Stimulated activated CD4-positive, alpha-beta T cell treated with anti-CD3 and anti-CD28 coated beads, Interleukin-15, amount 100 ng/mL, for 24 hours (primary cell): ENCODE measurements around the gene TYRP1.
"Not testable (repeated sequence)": the region's sequence is repeated elsewhere in the genome, so short reads cannot be mapped to it uniquely, and the experiment has no call there.

Source experiments
- DNase-seq: peaks from one replicate; pipeline ENCODE4 v3.0.0-alpha.2; 2020

Gene TYRP1

DNA sequence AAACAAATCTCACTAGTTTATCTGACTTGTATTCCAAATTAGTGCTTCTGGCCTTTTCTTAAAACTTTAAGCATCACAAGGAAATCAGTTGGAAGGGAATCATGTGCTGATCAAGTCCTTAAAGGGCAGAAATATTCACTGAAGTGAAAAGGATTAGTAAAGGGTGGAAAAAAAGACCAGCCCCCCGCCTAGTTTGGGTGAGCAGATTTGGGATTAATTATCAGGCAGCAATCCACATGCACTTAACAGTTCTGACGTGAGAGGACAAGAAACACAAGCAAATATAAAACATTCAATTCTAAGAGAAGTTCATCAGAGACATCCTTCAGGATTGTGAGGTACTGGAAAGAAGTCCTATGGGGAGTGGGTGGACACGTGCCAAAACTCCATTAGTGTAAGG, at the start of gene TYRP1:
TSS of gene TYRP1 (plus strand) at position 245 of the 400 bp plus-strand sequence. CDS start 612 bp downstream, outside the sequence.
- no peak for DNase-seq

- no peak for DNase-seq
Measured at GRCh38 chr9:12643686-12644085, 49.5 kb upstream of the TYRP1 start.

- no peak for DNase-seq
Measured at GRCh38 chr9:12648925-12649324, 44.3 kb upstream of the TYRP1 start.

- no peak for DNase-seq
Measured at GRCh38 chr9:12651125-12651524, 42.1 kb upstream of the TYRP1 start.

- no peak for DNase-seq
Measured at GRCh38 chr9:12652973-12653372, 40.2 kb upstream of the TYRP1 start.

GRCh38 chr9:12656803-12657202, 36.4 kb upstream of the TYRP1 start:
- no peak for DNase-seq

DNA sequence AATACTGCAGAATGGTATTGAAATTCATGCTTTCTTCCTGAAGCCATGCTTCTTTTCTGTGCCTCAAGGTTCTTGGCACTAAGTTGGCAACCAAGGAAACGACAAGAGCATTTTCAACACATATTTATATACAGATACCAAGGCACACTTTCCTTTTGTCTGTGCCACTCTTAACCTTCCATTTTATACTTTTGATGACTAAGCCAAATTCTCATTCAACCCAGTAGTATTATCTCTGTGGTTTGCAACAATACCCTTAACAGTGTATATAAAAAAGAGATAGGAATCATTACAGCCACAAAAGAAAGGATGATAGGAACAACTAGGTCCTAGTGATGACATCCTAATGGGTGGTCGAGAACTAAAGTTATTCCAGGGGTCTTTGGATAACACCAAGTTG, 36.0 kb upstream of the TYRP1 start:
- no peak for DNase-seq

- DNase-seq, result no peak
Measured at GRCh38 chr9:12657998-12658397, 35.2 kb upstream of the TYRP1 start.

DNA sequence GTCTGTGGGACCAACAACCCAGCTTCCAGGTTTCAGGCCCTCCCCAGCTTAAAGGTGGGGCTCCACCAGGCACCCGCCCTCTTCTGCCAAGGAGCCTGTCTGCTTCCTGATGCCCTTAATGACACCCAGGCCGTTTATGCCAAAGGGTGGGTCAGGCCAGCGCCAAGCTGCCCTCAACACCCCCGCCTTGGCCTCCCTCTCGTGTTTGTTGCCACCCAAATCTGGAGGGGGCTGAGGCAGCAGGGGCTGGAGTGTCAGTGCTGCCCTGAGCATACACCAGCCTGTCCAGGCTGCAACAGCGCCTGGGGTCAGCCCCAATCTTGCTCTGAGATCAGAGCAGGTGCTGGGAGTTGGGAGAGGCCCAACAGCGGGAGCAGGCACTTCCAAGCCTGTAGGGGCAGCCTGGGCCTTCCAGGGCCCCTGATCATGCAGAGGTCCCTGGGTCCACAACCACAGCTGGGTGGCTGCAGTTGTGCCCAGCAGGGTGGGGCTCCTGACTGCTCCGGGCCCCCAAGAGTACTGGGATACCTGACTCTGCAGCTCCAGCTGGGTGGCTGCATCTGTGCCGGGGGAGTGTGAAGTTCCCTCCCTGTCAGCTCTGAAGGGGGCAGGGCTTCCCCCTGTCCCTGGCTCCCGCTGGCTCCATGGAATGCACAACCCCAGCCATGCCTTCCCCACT, 34.5 kb upstream of the TYRP1 start:
- DNase-seq, result no peak

DNA sequence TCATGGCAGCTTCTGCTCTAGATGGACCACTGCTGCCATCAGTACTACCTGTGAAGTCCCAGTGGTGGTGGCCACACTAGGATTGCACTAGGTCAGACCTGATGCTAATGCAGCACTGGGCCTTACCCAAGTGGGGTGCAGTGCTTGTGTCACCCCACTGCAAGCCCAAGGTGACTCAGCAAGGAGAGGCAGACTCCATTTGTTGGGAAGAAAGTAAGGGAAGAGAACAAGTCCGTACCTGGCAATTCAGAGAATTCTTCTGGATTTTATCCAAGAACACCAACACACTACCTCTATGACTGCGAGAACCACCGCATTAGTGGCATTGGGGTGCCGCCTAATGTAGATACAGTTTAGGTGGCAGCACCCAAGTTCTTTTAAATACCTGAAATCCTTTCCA, 34.0 kb upstream of the TYRP1 start:
- DNase-seq, result no peak

GRCh38 chr9:12666813-12667212, 26.4 kb upstream of the TYRP1 start:
- no peak for DNase-seq

- DNase-seq, result no peak
Measured at GRCh38 chr9:12667892-12668291, 25.3 kb upstream of the TYRP1 start.

GRCh38 chr9:12670006-12670405, 23.2 kb upstream of the TYRP1 start:
- no peak for DNase-seq

GRCh38 chr9:12674961-12675360, 18.2 kb upstream of the TYRP1 start:
- no peak for DNase-seq

GRCh38 chr9:12677462-12678126, 15.6 kb upstream of the TYRP1 start:
- not testable (repeated sequence) for DNase-seq

- DNase-seq, result no peak
Measured at GRCh38 chr9:12680341-12680740, 12.8 kb upstream of the TYRP1 start.

- no peak for DNase-seq
Measured at GRCh38 chr9:12680757-12681156, 12.4 kb upstream of the TYRP1 start.

GRCh38 chr9:12681620-12682019, 11.6 kb upstream of the TYRP1 start:
- no peak for DNase-seq

DNA sequence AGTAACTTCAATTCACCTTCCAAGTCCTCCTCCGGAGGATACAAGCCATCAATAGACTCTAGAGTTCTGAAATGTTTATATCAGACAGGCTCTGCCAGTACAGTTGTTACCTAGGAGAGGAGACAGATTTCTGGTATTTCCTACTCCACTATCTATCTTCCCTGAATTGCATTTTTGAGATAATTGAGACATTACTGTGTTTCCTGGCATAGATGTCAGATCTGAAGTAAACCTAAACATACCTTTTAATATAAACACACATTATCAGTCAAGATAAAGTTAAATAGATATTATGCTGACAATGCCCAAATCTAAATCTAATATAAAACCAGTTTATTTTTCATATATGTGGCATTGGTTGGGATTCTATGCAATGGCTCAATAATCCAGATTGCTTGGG, 8.2 kb upstream of the TYRP1 start:
- no peak for DNase-seq

DNA sequence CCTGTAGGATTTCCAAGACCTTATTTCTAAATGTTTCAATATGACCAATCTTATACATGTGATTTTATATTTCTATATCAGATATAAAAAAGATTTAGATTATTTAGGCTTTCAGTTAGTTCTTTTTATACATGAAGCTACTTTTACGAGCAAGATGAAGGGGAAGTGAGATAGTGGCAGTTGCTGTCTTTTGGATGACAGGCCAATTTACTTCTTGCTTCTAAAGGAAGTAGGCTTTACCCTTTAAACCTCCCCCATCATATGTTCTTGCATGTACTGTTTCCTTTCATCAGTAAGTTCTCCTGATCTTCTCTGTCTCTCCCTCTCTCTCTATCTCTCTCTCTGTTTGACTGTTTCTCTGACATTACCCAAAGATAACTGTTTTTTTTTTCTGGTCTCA, 4.0 kb upstream of the TYRP1 start:
- DNase-seq, result no peak

DNA sequence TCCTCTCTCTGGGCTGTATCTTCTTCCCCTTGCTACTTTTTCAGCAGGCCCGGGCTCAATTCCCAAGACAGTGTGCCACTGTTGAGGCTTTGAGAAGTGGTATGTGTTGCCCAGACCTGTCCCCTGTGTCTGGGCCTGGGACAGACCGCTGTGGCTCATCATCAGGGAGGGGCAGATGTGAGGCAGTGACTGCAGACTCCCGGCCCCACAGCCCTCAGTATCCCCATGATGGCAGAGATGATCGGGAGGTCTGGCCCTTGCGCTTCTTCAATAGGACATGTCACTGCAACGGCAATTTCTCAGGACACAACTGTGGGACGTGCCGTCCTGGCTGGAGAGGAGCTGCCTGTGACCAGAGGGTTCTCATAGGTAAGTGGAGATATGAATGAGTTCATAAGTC, 828 bp downstream of the TYRP1 start:
- DNase-seq, result no peak

DNA sequence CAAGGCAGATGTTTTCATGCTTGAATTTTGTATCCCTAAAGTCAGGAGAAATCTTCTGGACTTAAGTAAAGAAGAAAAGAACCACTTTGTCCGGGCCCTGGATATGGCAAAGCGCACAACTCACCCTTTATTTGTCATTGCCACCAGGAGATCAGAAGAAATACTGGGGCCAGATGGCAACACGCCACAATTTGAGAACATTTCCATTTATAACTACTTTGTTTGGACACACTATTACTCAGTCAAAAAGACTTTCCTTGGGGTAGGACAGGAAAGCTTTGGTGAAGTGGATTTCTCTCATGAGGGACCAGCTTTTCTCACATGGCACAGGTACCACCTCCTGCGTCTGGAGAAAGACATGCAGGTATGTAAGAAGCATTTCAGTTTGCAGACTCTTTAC, 2.3 kb downstream of the TYRP1 start:
- no peak for DNase-seq

GRCh38 chr9:12696931-12697622, 3.9 kb downstream of the TYRP1 start:
- DNase-seq, result no peak

DNA sequence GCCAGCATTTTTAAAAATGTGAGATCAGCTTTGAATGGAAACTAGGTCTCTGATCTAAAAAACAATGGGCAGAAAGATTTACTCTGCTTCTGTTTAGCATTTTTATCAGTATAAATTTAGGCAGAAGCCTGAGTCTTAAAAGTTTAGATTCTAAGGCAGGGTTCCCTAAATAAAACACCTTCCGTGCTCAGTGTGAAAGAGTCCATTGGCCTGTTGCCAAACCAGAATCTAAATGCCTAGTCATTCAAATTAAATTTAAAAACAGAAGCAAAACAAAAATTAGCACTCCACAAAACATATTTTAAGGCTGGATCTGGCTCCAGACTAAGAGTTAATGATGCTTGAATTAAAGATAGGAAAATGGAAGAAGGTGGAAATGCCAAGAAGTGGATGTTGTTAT, 4.5 kb downstream of the TYRP1 start:
- DNase-seq, result no peak
